CMK (cell line): ENCODE measurements around the gene NWD2.

Experiments
- DNase-seq: peaks from one replicate; pipeline ENCODE4 v3.0.0-alpha.2; 2010; ENCODE audit warnings: low read depth

The NWD2 gene

GRCh38 chr4:37441231-37442061 lies 196.9 kb downstream of the NWD2 start:
- DNase-seq = no peak

- no peak for DNase-seq
Observed at GRCh38 chr4:37442062-37442323, 197.4 kb downstream of the NWD2 start.

- no peak for DNase-seq
Observed at GRCh38 chr4:37443137-37443536, 198.6 kb downstream of the NWD2 start.

- DNase-seq = no peak
Observed at GRCh38 chr4:37445023-37445422, 200.5 kb downstream of the NWD2 start.

GRCh38 chr4:37446016-37446415 lies 201.5 kb downstream of the NWD2 start:
- DNase-seq = no peak

- DNase-seq = no peak
Observed at GRCh38 chr4:37447886-37448285, 203.3 kb downstream of the NWD2 start.

GRCh38 chr4:37450309-37450708 lies 205.8 kb downstream of the NWD2 start:
- no peak for DNase-seq

- no peak for DNase-seq
Observed at GRCh38 chr4:37450911-37451310, 206.4 kb downstream of the NWD2 start.

- DNase-seq = no peak
Observed at GRCh38 chr4:37451656-37452055, 207.1 kb downstream of the NWD2 start.

- no peak for DNase-seq
Observed at GRCh38 chr4:37452952-37453280, 208.4 kb downstream of the NWD2 start.

- DNase-seq = no peak
Observed at GRCh38 chr4:37453281-37453998, 208.9 kb downstream of the NWD2 start.

- no peak for DNase-seq
Observed at GRCh38 chr4:37453999-37454800, 209.7 kb downstream of the NWD2 start.

- DNase-seq = no peak
Observed at GRCh38 chr4:37455301-37456131, 211.0 kb downstream of the NWD2 start.

- no peak for DNase-seq
Observed at GRCh38 chr4:37461801-37462200, 217.3 kb downstream of the NWD2 start.

GRCh38 chr4:37463033-37463856 lies 218.7 kb downstream of the NWD2 start:
- DNase-seq = no peak

GRCh38 chr4:37464373-37465128 lies 220.0 kb downstream of the NWD2 start:
- no peak for DNase-seq

- no peak for DNase-seq
Observed at GRCh38 chr4:37465296-37465695, 220.8 kb downstream of the NWD2 start.

GRCh38 chr4:37465845-37466244 lies 221.3 kb downstream of the NWD2 start:
- no peak for DNase-seq

- no peak for DNase-seq
Observed at GRCh38 chr4:37467223-37467622, 222.7 kb downstream of the NWD2 start.

- no peak for DNase-seq
Observed at GRCh38 chr4:37467824-37468223, 223.3 kb downstream of the NWD2 start.

- DNase-seq = no peak
Observed at GRCh38 chr4:37469286-37469685, 224.7 kb downstream of the NWD2 start.
